ENCODE results near the gene GAGE12F.
"Not testable (repeated sequence)": the region's sequence is repeated elsewhere in the genome, so short reads cannot be mapped to it uniquely, and the experiment has no call there.

- TF ChIP-seq CTCF (tag by site-specific recombination; IDR thresholded peaks at IDR 0.05); ZNF23 (tag by site-specific recombination; IDR thresholded peaks at IDR 0.05; ENCODE audit: borderline replicate concordance); REST (tag by site-specific recombination; IDR thresholded peaks at IDR 0.05); ZNF623 (tag by site-specific recombination; IDR thresholded peaks at IDR 0.05); ZFP3 (tag by site-specific recombination; IDR thresholded peaks at IDR 0.05; ENCODE audit: low read depth); PRDM10 (tag by site-specific recombination; IDR thresholded peaks at IDR 0.05); ZFP69B (tag by site-specific recombination; IDR thresholded peaks at IDR 0.05); YY1 (tag by site-specific recombination; IDR thresholded peaks at IDR 0.05); ZNF76 (tag by site-specific recombination; IDR thresholded peaks at IDR 0.05; ENCODE audit: borderline replicate concordance, low read depth); ZNF692 (tag by site-specific recombination; IDR thresholded peaks at IDR 0.05); IKZF3 (tag by site-specific recombination; IDR thresholded peaks at IDR 0.05); ZNF24 (tag by site-specific recombination; IDR thresholded peaks at IDR 0.05); ZNF660 (tag by site-specific recombination; IDR thresholded peaks at IDR 0.05); ZNF776 (tag by site-specific recombination; IDR thresholded peaks at IDR 0.05; ENCODE audit: borderline replicate concordance): not testable (repeated sequence)
Measured at GRCh38 chrX:49569152-49569551, 8.5 kb downstream of the GAGE12F start.

Data from HEK293 (cell line).